GM12878 (cell line): ENCODE data around the gene IBTK. TPM values are rescaled to one million over a fixed set of nuclear protein-coding genes. Genes with fewer than 3 reads are reported as not detected.

Experiments
- ATAC-seq: fragments of 200-7000 bp; cut with Tn5 transposase; 3 replicates; pipeline ENCODE4 v1.9.1; 2020; ENCODE audit warnings: mild to moderate bottlenecking, moderate library complexity
- BruUV-seq: library from RNA; stranded (reverse); fragments of 400-500 nt; replicated peaks from 2 replicates; lab custom pipeline; 2021; lab: Mats Ljungman, UMichigan
- CTCF ChIA-PET: fragments of 300-600 bp; sonication (Branson Sonifier 250); formaldehyde crosslinking; extraction: SDS; loops from one replicate; lab custom pipeline; 2021; ENCODE audit warnings: inconsistent platforms; lab: Yijun Ruan, JAX
- POLR2A ChIA-PET: fragments of 350-600 bp; formaldehyde crosslinking; extraction: SDS; loops from one replicate; lab custom pipeline; 2021; ENCODE audit warnings: inconsistent platforms; lab: Charles Lee
- RAD21 ChIA-PET: fragments of 300-600 bp; sonication (Branson Sonifier 250); formaldehyde crosslinking; loops from one replicate; lab custom pipeline; 2023; ENCODE audit warnings: antibody characterized with exemption; ENCODE audit not compliant: unreplicated experiment; lab: Charles Lee
- SMC1A ChIA-PET: fragments of 300-600 bp; sonication (Branson Sonifier 250); formaldehyde crosslinking; loops from one replicate; lab custom pipeline; 2023; ENCODE audit not compliant: unreplicated experiment, uncharacterized antibody; lab: Charles Lee
- DNase-seq: peaks from one replicate; pipeline ENCODE4 v3.0.0-alpha.2; 2011; ENCODE audit warnings: low read depth, low spot score
- FAIRE-seq: peaks from 3 replicates; lab custom pipeline; 2011; peaks lifted over from hg19 to GRCh38; lab: Jason Lieb, UNC
- H2AFZ ChIP-seq: 2 replicates; pipeline ENCODE4 v1.6.0; 2011; ENCODE audit warnings: low read depth, low read length, control low read depth; ENCODE audit not compliant: control insufficient read depth
- H3K27ac ChIP-seq: 2 replicates; pipeline ENCODE4 v1.5.1; 2011; ENCODE audit warnings: control low read depth; ENCODE audit not compliant: control insufficient read depth, insufficient read depth
- H3K27me3 ChIP-seq, 2 experiments: replicated peaks in 1 of 2; 2 replicates each; pipeline versions ENCODE4 v1.6.0 to v1.6.1; 2011; ENCODE audit warnings: low read length in 1 of 2; ENCODE audit not compliant: control insufficient read depth in 2 of 2, insufficient read depth in 2 of 2
- H3K36me3 ChIP-seq, 2 experiments: 2 replicates each; pipeline ENCODE4 v1.5.1; 2011; ENCODE audit warnings: low read length in 1 of 2; ENCODE audit not compliant: control insufficient read depth in 2 of 2, insufficient read depth in 2 of 2
- H3K4me1 ChIP-seq: 2 replicates; pipeline ENCODE4 v1.6.1; 2011; ENCODE audit warnings: mild to moderate bottlenecking, low read length, moderate library complexity, mixed read lengths; ENCODE audit not compliant: control insufficient read depth, insufficient read depth
- H3K4me2 ChIP-seq: 2 replicates; pipeline ENCODE4 v1.6.0; 2011; ENCODE audit warnings: control low read depth; ENCODE audit not compliant: control insufficient read depth, insufficient read depth
- H3K4me3 ChIP-seq: fragments of 200-600 bp; sonication (generic); 2 replicates; pipeline ENCODE4 v1.5.1; 2016
- H3K79me2 ChIP-seq: 2 replicates; pipeline ENCODE4 v1.6.0; 2011; ENCODE audit warnings: low read length; ENCODE audit not compliant: control insufficient read depth, insufficient read depth
- H3K9ac ChIP-seq: 2 replicates; pipeline ENCODE4 v1.8.0; 2011; ENCODE audit warnings: low read length, control low read depth, mixed read lengths; ENCODE audit not compliant: control insufficient read depth, insufficient read depth
- H3K9me3 ChIP-seq: replicated peaks from 3 replicates; pipeline ENCODE4 v1.5.1; 2011; ENCODE audit warnings: mild to moderate bottlenecking, low read length; ENCODE audit not compliant: control insufficient read depth, insufficient read depth
- H4K20me1 ChIP-seq: 2 replicates; pipeline ENCODE4 v1.6.0; 2011; ENCODE audit not compliant: control insufficient read depth, insufficient read depth
- BHLHE40 ChIP-seq, 2 experiments: fragments of 450-650 bp in 1 of 2; IDR thresholded peaks; 2 replicates each; pipeline ENCODE4 v1.6.1; 2011 to 2017; ENCODE audit warnings: low read depth in 2 of 2, borderline replicate concordance in 1 of 2, improper control_type of control experiment in 1 of 2, low read length in 1 of 2, mild to moderate bottlenecking in 1 of 2
- CREB1 ChIP-seq: IDR thresholded peaks from 2 replicates; pipeline ENCODE4 v1.6.1; 2012; ENCODE audit warnings: low read depth, mild to moderate bottlenecking, inconsistent platforms
- CUX1 ChIP-seq: IDR thresholded peaks from 2 replicates; pipeline ENCODE4 v1.6.1; 2012; ENCODE audit warnings: improper control_type of control experiment, low read depth, low read length; ENCODE audit not compliant: insufficient replicate concordance
- EGR1 ChIP-seq, 2 experiments: IDR thresholded peaks; 1 replicate in 1 of 2; 2 replicates in 1 of 2; pipeline ENCODE4 v1.6.1; 2011 to 2012; ENCODE audit warnings: low read depth in 2 of 2, low read length in 2 of 2, borderline replicate concordance in 1 of 2, mild to moderate bottlenecking in 1 of 2, moderate library complexity in 1 of 2
- FOXM1 ChIP-seq: IDR thresholded peaks from 2 replicates; pipeline ENCODE4 v1.6.1; 2012; ENCODE audit warnings: low read depth, mild to moderate bottlenecking, inconsistent platforms, low read length, moderate library complexity
- HDGF ChIP-seq: fragments of 450-650 bp; IDR thresholded peaks from 2 replicates; pipeline ENCODE4 v1.6.1; 2016; ENCODE audit warnings: antibody characterized with exemption
- IRF4 ChIP-seq: IDR thresholded peaks from 2 replicates; pipeline ENCODE4 v1.6.1; 2011; ENCODE audit warnings: low read depth, low read length
- LARP7 ChIP-seq: fragments of 450-650 bp; IDR thresholded peaks from 2 replicates; pipeline ENCODE4 v1.6.1; 2017; ENCODE audit warnings: mild to moderate bottlenecking
- POLR2AphosphoS2 ChIP-seq: IDR thresholded peaks from 2 replicates; pipeline ENCODE4 v1.6.1; 2011; ENCODE audit warnings: low read depth, mild to moderate bottlenecking, low read length, improper control_type of control experiment, moderate library complexity
- SIN3A ChIP-seq: IDR thresholded peaks from 2 replicates; pipeline ENCODE4 v1.6.1; 2012; ENCODE audit warnings: low read depth, low read length, improper control_type of control experiment
- SMAD1 ChIP-seq: fragments of 450-650 bp; IDR thresholded peaks from 2 replicates; pipeline ENCODE4 v1.6.1; 2018; ENCODE audit warnings: mild to moderate bottlenecking, low read depth; ENCODE audit not compliant: partially characterized antibody
- TCF12 ChIP-seq: IDR thresholded peaks from 2 replicates; pipeline ENCODE4 v1.6.1; 2011; ENCODE audit warnings: low read depth, mild to moderate bottlenecking, low read length
- TCF3 ChIP-seq: IDR thresholded peaks from 2 replicates; pipeline ENCODE4 v1.6.1; 2012; ENCODE audit warnings: low read depth, mild to moderate bottlenecking, low read length, borderline replicate concordance; ENCODE audit not compliant: insufficient read depth
- ZBTB11 ChIP-seq: fragments of 450-650 bp; formaldehyde crosslinking; IDR thresholded peaks from 2 replicates; pipeline ENCODE4 v1.5.0; 2022; ENCODE audit warnings: mild to moderate bottlenecking, missing genetic modification characterization
- ZNF384 ChIP-seq: IDR thresholded peaks from 2 replicates; pipeline ENCODE4 v1.6.1; 2012; ENCODE audit warnings: low read depth, mild to moderate bottlenecking, low read length, improper control_type of control experiment, borderline replicate concordance
- ZNF622 ChIP-seq: fragments of 450-650 bp; IDR thresholded peaks from 2 replicates; pipeline ENCODE4 v1.6.1; 2017; ENCODE audit warnings: mild to moderate bottlenecking, inconsistent platforms
- WGBS: methylation state at CpG from one replicate; pipeline ENCODE4 v1.1.6; 2016; ENCODE audit warnings: low lambda C conversion rate; ENCODE audit not compliant: insufficient replicate concordance, insufficient coverage; ENCODE audit errors: missing lambda C conversion rate; 5-methylcytosine and 5-hydroxymethylcytosine counted together
- in situ Hi-C: fragments of 300-500 bp; cut with MboI; formaldehyde crosslinking; loops from 9 replicates; pipeline ENCODE4 v1.14.3; 2018; ENCODE audit warnings: mixed read lengths
- intact Hi-C: fragments of 100-400 bp; cut with micrococcal nuclease; formaldehyde crosslinking; loops from one replicate; pipeline ENCODE4 v1.14.2; 2022; ENCODE audit not compliant: unreplicated experiment
- polyA plus RNA-seq, 11 experiments: library from polyadenylated mRNA; depleted of rRNA in 4 of 11; unstranded in 6 of 11; stranded (reverse) in 5 of 11; fragments of >200 nt; fragmentation: Nextera tagmentation in 4 of 11; fragmentation: Illumina TruSeq in 1 of 11; extraction: Ambion mirVana in 4 of 11; extraction: Trizol in 1 of 11; gene quantifications; 1 replicate in 1 of 11; 2 replicates in 10 of 11; pipeline versions ENCODE4 v1.2.1 to v1.2.3, GENCODE V29; 2011 to 2016; ENCODE audit warnings: inconsistent platforms in 2 of 11, missing spikeins in 2 of 11, low read depth in 1 of 11
- total RNA-seq, 4 experiments: library from RNA; depleted of rRNA in 3 of 4; stranded (reverse); fragments of >200 nt in 3 of 4; fragmentation: Illumina TruSeq in 1 of 4; extraction: Trizol in 1 of 4; gene quantifications; 2 replicates each; pipeline versions ENCODE4 v1.2.1 to v1.2.3, GENCODE V29; 2013 to 2021

Gene IBTK
- total and polyA plus RNA-seq, 10 of the 15 experiments (the other 5 are each of a cell fraction or from before 2014, with no cell fraction given): 12.0 to 32.1 (median 20.9) TPM

- H3K9me3 ChIP-seq: no peaks in the 10 kb centered on the region
- RAD21 ChIA-PET: no interaction called here
- TF ChIP-seq SMAD1 (no peak), SIN3A (no peak), HDGF (no peak), ZBTB11 (no peak), EGR1 (IDR thresholded peaks at IDR 0.05; ENCODE audit: borderline replicate concordance in 1 of 2, low read depth in 2 of 2, low read length in 2 of 2) (no peak), ZNF622 (no peak), CREB1 (no peak), BHLHE40 (IDR thresholded peaks at IDR 0.05; ENCODE audit: borderline replicate concordance in 1 of 2, low read depth in 2 of 2, low read length in 1 of 2) (no peak), POLR2AphosphoS2 (no peak), IRF4 (no peak), FOXM1 (no peak), TCF12 (no peak), CUX1 (no peak), TCF3 (no peak), ZNF384 (no peak), LARP7 (no peak)
- no peak overlapping the region for H3K4me2 ChIP-seq
- FAIRE-seq: no peak
- CTCF ChIA-PET: no interaction called here
- in situ Hi-C loops: no loop called here
- H3K27me3 ChIP-seq: no peaks in the 10 kb centered on the region
- POLR2A ChIA-PET: no interaction called here
- no peak overlapping the region for H2AFZ ChIP-seq
- no peak overlapping the region for H3K27ac ChIP-seq
- SMC1A ChIA-PET: interaction anchor here (1.4 kb wide), 1 partner anchor 17 kb away, joined by 7 read pairs; no protein-coding TSS in a partner anchor
- H3K4me1 ChIP-seq: no peaks in the 10 kb centered on the region
- H3K4me3 ChIP-seq: no peak overlapping the region
- intact Hi-C loops: no loop called here
- H3K36me3 ChIP-seq: no peaks in the 10 kb centered on the region
- 84% methylated on average over 12 of the region's 12 CpGs for WGBS
- no peak overlapping the region for H3K9ac ChIP-seq
- no peaks in the 10 kb centered on the region for H3K79me2 ChIP-seq
- no TSS peak for BruUV-seq
- no peaks in the 10 kb centered on the region for H4K20me1 ChIP-seq
- no peak for DNase-seq
- ATAC-seq: no peak
Observed at GRCh38 chr6:82160255-82160990, 87.1 kb downstream of the IBTK start.
